Esophagus muscularis mucosa (tissue), 3 donors: ENCODE results near the gene CUBN.

Experiments used
- POLR2AphosphoS5 ChIP-seq, 2 donors: sonication (generic); formaldehyde crosslinking; IDR thresholded peaks; one replicate each; pipeline ENCODE4 v1.6.1; 2017; ENCODE audit warnings: antibody characterized with exemption in 2 of 2
- TF ChIP-seq, protein P1 (sequence below), 3 experiments: fragments of 200-600 bp in 2 of 3; fragments of 450-650 bp in 1 of 3; sonication (generic) in 2 of 3; IDR thresholded peaks; one replicate each; pipeline ENCODE4 v1.5.1; 2017 to 2019; ENCODE audit warnings: antibody characterized with exemption in 3 of 3, mild to moderate bottlenecking in 2 of 3, moderate library complexity in 1 of 3

DNA sequence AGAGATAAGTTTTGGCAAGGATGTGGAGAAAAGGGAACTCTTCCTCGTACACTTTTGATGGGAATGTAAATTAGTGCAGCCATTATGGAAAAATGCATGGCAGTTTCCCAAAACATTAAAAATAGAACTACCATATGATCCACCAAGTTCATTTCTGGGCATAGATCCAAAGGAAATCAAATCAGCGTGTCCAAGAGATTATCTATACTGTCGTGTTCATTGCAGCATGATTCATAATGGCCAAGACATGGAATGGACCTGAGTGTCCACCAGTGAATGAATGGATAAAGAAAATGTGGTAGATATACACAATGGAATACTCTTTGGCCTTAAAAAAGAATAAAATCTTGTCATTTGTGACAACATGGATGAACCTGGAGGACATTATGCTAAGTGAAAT is 242.0 kb downstream of the CUBN start:
- TF ChIP-seq, protein P1, sequence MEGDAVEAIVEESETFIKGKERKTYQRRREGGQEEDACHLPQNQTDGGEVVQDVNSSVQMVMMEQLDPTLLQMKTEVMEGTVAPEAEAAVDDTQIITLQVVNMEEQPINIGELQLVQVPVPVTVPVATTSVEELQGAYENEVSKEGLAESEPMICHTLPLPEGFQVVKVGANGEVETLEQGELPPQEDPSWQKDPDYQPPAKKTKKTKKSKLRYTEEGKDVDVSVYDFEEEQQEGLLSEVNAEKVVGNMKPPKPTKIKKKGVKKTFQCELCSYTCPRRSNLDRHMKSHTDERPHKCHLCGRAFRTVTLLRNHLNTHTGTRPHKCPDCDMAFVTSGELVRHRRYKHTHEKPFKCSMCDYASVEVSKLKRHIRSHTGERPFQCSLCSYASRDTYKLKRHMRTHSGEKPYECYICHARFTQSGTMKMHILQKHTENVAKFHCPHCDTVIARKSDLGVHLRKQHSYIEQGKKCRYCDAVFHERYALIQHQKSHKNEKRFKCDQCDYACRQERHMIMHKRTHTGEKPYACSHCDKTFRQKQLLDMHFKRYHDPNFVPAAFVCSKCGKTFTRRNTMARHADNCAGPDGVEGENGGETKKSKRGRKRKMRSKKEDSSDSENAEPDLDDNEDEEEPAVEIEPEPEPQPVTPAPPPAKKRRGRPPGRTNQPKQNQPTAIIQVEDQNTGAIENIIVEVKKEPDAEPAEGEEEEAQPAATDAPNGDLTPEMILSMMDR (IDR thresholded peaks at IDR 0.05): no peak
- no peak for TF ChIP-seq POLR2AphosphoS5 (IDR thresholded peaks at IDR 0.05)
